ENCODE measurements around the gene RAPGEF2. TPM values are rescaled to one million over a fixed set of nuclear protein-coding genes. Genes with fewer than 3 reads are reported as not detected.

RAPGEF2 gene
- total RNA-seq, 1 donor, result 50.3 TPM

DNA sequence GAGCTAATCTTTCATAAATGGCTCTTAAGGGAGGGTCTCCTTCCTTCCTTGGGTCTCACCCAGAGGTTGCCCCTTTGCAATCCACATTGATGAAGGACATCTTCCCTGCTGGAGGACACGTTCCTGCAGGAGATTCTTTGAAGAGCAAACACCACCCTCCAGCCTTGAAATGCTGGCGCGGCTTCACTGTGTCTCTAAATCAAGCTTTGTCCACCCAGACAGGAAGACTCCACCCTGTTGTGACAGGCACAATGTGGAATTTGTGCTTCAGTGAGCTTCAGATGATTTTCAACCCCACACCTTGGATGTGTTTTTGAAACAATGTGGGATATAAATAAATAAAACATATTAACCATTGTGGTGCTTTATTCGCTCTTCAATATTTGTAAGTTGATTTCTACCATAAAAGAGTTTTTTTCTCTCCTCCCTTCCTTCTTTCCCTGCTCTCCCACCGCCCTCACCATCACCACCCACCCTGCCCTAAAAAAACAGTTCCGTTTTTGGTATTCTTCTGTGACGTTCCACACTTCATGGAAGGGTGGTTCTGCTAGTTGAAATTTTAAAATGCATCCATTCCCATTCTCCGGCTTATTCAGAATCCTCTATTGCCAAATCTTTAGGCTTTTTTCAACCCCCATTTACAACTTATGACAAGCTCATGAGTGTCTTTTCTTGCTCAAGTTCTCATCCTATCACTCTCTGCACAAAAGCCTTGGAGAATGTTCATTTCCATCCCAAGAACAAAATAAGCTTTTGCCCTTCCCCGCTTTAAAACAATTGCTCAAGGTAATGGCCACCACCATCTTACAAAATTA, 264.3 kb downstream of the RAPGEF2 start:
- H2AFZ ChIP-seq (ENCODE audit: low read length), result no peak overlapping the region
- no peak for DNase-seq (ENCODE audit: insufficient read length, low spot score, missing footprints)
- peak overlapping the region; percentile 47 for H3K4me2 ChIP-seq (ENCODE audit: insufficient read depth, low read length)

GRCh38 chr4:159367781-159368080, 264.9 kb downstream of the RAPGEF2 start:
- Histone ChIP-seq H3K4me3 (ENCODE audit: insufficient read depth, low read length) (no peak overlapping the region), H2AFZ (ENCODE audit: low read length) (no peak overlapping the region), H3K27me3 (ENCODE audit: insufficient read depth, low read length) (no peaks in the 10 kb centered on the region), H3K79me2 (ENCODE audit: insufficient read depth, low read length) (no peaks in the 10 kb centered on the region), H3K9me3 (ENCODE audit: low read depth, low read length) (no peaks in the 10 kb centered on the region), H3K27ac (ENCODE audit: low read depth, low read length) (no peak overlapping the region), H3K4me2 (ENCODE audit: insufficient read depth, low read length) (no peak overlapping the region), H3K36me3 (ENCODE audit: insufficient read depth, low read length) (no peaks in the 10 kb centered on the region), H3K4me1 (ENCODE audit: insufficient read depth, low read length) (peaks cover 5% of the 10 kb centered on the region), H4K20me1 (ENCODE audit: insufficient read depth, low read length) (no peaks in the 10 kb centered on the region)
- DNase-seq (ENCODE audit: insufficient read length, low spot score, missing footprints), result no peak
- TF ChIP-seq, protein P1, sequence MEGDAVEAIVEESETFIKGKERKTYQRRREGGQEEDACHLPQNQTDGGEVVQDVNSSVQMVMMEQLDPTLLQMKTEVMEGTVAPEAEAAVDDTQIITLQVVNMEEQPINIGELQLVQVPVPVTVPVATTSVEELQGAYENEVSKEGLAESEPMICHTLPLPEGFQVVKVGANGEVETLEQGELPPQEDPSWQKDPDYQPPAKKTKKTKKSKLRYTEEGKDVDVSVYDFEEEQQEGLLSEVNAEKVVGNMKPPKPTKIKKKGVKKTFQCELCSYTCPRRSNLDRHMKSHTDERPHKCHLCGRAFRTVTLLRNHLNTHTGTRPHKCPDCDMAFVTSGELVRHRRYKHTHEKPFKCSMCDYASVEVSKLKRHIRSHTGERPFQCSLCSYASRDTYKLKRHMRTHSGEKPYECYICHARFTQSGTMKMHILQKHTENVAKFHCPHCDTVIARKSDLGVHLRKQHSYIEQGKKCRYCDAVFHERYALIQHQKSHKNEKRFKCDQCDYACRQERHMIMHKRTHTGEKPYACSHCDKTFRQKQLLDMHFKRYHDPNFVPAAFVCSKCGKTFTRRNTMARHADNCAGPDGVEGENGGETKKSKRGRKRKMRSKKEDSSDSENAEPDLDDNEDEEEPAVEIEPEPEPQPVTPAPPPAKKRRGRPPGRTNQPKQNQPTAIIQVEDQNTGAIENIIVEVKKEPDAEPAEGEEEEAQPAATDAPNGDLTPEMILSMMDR (IDR thresholded peaks at IDR 0.05; ENCODE audit: extremely low read depth, low read depth, low read length), result no peak

More for the DNA sequence above, 264.3 kb downstream of the RAPGEF2 start:
- Histone ChIP-seq H4K20me1 (ENCODE audit: insufficient read depth, low read length) (no peaks in the 10 kb centered on the region), H3K4me3 (ENCODE audit: insufficient read depth, low read length) (no peak overlapping the region), H3K27me3 (ENCODE audit: insufficient read depth, low read length) (no peaks in the 10 kb centered on the region), H3K36me3 (ENCODE audit: insufficient read depth, low read length) (no peaks in the 10 kb centered on the region), H3K4me1 (ENCODE audit: insufficient read depth, low read length) (peaks cover 5% of the 10 kb centered on the region), H3K79me2 (ENCODE audit: insufficient read depth, low read length) (no peaks in the 10 kb centered on the region), H3K9me3 (ENCODE audit: low read depth, low read length) (no peaks in the 10 kb centered on the region), H3K27ac (ENCODE audit: low read depth, low read length) (no peak overlapping the region)
- TF ChIP-seq, protein P1 (IDR thresholded peaks at IDR 0.05; ENCODE audit: extremely low read depth, low read depth, low read length), result no peak

DNA sequence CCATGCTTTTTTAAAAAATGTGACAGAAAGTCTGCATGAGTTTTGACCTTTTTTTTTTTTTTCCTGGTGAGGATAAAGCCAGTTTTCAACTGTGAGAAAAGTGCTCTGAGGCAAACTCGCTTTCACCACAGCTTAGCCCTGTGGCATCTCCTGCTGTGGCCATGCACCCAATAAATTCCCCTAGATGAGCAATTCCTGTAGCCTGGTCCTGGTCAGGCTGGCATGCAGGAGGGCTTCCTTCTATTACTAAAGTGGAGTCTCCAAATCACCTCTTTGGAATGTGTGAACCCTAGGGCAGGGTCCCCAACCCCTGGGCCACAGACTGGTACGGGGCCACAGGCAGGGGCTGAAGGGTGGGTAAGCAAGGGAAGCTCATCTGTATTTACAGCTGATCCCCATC, 265.4 kb downstream of the RAPGEF2 start:
- Histone ChIP-seq H3K27ac (ENCODE audit: low read depth, low read length) (no peak overlapping the region), H4K20me1 (ENCODE audit: insufficient read depth, low read length) (no peaks in the 10 kb centered on the region), H3K79me2 (ENCODE audit: insufficient read depth, low read length) (no peaks in the 10 kb centered on the region), H3K4me2 (ENCODE audit: insufficient read depth, low read length) (no peak overlapping the region), H3K36me3 (ENCODE audit: insufficient read depth, low read length) (no peaks in the 10 kb centered on the region), H3K4me3 (ENCODE audit: insufficient read depth, low read length) (no peak overlapping the region), H2AFZ (ENCODE audit: low read length) (no peak overlapping the region), H3K27me3 (ENCODE audit: insufficient read depth, low read length) (no peaks in the 10 kb centered on the region), H3K4me1 (ENCODE audit: insufficient read depth, low read length) (peaks cover 5% of the 10 kb centered on the region), H3K9me3 (ENCODE audit: low read depth, low read length) (no peaks in the 10 kb centered on the region)
- TF ChIP-seq, protein P1 (IDR thresholded peaks at IDR 0.05; ENCODE audit: extremely low read depth, low read depth, low read length), result no peak
- DNase-seq (ENCODE audit: insufficient read length, low spot score, missing footprints), result no peak

DNA sequence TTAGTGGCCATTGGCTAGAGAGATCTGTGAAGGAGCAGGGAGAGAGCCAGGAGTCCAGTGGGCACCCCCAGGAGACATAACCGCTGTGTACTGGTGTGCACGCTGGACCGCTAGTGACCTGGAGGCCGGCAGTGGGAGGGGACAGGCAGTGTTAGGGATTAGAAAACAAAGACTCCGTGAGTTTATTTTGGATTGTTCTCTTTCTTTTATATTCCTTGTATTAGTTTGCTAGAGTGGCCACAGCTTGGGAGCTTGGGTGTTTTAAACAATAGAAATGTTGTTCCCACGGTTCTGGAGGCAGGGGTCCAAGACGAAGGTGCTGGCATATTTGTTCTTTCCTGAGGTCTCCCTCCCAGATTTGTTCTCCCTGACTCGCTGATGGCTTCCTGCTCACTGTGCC, 266.4 kb downstream of the RAPGEF2 start:
- Histone ChIP-seq H3K4me3 (ENCODE audit: insufficient read depth, low read length) (no peak overlapping the region), H3K27ac (ENCODE audit: low read depth, low read length) (no peak overlapping the region), H2AFZ (ENCODE audit: low read length) (no peak overlapping the region), H3K79me2 (ENCODE audit: insufficient read depth, low read length) (no peaks in the 10 kb centered on the region), H3K9me3 (ENCODE audit: low read depth, low read length) (no peaks in the 10 kb centered on the region), H3K27me3 (ENCODE audit: insufficient read depth, low read length) (no peaks in the 10 kb centered on the region), H3K36me3 (ENCODE audit: insufficient read depth, low read length) (no peaks in the 10 kb centered on the region), H3K4me1 (ENCODE audit: insufficient read depth, low read length) (peaks cover 5% of the 10 kb centered on the region), H3K4me2 (ENCODE audit: insufficient read depth, low read length) (no peak overlapping the region), H4K20me1 (ENCODE audit: insufficient read depth, low read length) (no peaks in the 10 kb centered on the region)
- TF ChIP-seq, protein P1 (IDR thresholded peaks at IDR 0.05; ENCODE audit: extremely low read depth, low read depth, low read length), result no peak
- no peak for DNase-seq (ENCODE audit: insufficient read length, low spot score, missing footprints)

All from osteoblast (primary cell).